HCT116 (cell line): Measurements from ENCODE around the gene TAF15. TPM values are rescaled to one million over a fixed set of nuclear protein-coding genes. Genes with fewer than 3 reads are reported as not detected.

Experiments
- ATAC-seq: fragments of 200-7000 bp; cut with Tn5 transposase; 2 replicates; pipeline ENCODE4 v1.9.1; 2020; ENCODE audit warnings: mild to moderate bottlenecking, moderate library complexity
- BruUV-seq: library from RNA; stranded (reverse); fragments of 400-500 nt; replicated peaks from 2 replicates; lab custom pipeline; 2021; lab: Mats Ljungman, UMichigan
- CTCF ChIA-PET: fragments of 300-600 bp; sonication (Branson Sonifier 250); formaldehyde crosslinking; loops from one replicate; lab custom pipeline; 2021; ENCODE audit warnings: antibody characterized with exemption; lab: Charles Lee
- POLR2A ChIA-PET: fragments of 300-600, 350-600 bp; sonication (Branson Sonifier 250); formaldehyde crosslinking; loops from one replicate; lab custom pipeline; 2021; ENCODE audit warnings: antibody characterized with exemption; lab: Charles Lee
- RAD21 ChIA-PET, 2 experiments: fragments of 300-600 bp; sonication (Branson Sonifier 250); formaldehyde crosslinking; loops; one replicate each; lab custom pipeline; 2023; ENCODE audit warnings: low total read pairs in 2 of 2; ENCODE audit not compliant: uncharacterized antibody in 2 of 2, unreplicated experiment in 2 of 2, low non-redundant PET in 1 of 2; lab: Charles Lee
- DNase-seq: peaks from one replicate; pipeline ENCODE4 v3.0.0-alpha.2; 2010; ENCODE audit warnings: low read depth, low spot score
- H2AFZ ChIP-seq: fragments of 200-600 bp; shearing (Covaris generic), sonication (generic); 2 replicates; pipeline ENCODE4 v1.6.1; 2017; ENCODE audit warnings: low read depth, mixed run types, mixed read lengths, antibody characterized with exemption, low read length; ENCODE audit not compliant: poor library complexity, severe bottlenecking
- H3K27ac ChIP-seq: 2 replicates; pipeline ENCODE4 v1.5.1; 2012; ENCODE audit warnings: low read depth, low read length
- H3K27me3 ChIP-seq: fragments of 200-600 bp; sonication (generic); 2 replicates; pipeline ENCODE4 v1.6.1; 2016; ENCODE audit warnings: mixed run types, low read length, mixed read lengths; ENCODE audit not compliant: insufficient read depth
- H3K36me3 ChIP-seq, 2 experiments: fragments of 200-500 bp in 1 of 2; fragments of 200-600 bp in 1 of 2; sonication (Bioruptor generic) in 1 of 2; sonication (generic) in 1 of 2; 2 replicates each; pipeline versions ENCODE4 v1.5.1 to v1.6.1; 2014 to 2016; ENCODE audit warnings: low read length in 2 of 2, inconsistent platforms in 1 of 2, mixed read lengths in 1 of 2, mixed run types in 1 of 2; ENCODE audit not compliant: insufficient read depth in 2 of 2, control insufficient read depth in 1 of 2
- H3K4me1 ChIP-seq, 2 experiments: fragments of 200-600 bp in 1 of 2; sonication (generic) in 1 of 2; 2 replicates each; pipeline versions ENCODE4 v1.5.1 to v1.6.1; 2012 to 2017; ENCODE audit warnings: low read length in 2 of 2, inconsistent platforms in 1 of 2, mild to moderate bottlenecking in 1 of 2, mixed read lengths in 1 of 2, mixed run types in 1 of 2, moderate library complexity in 1 of 2; ENCODE audit not compliant: insufficient read depth in 2 of 2, control insufficient read depth in 1 of 2
- H3K4me2 ChIP-seq: fragments of 200-600 bp; sonication (generic); 2 replicates; pipeline ENCODE4 v1.6.1; 2017; ENCODE audit warnings: mixed run types, low read length, mixed read lengths
- H3K4me3 ChIP-seq, 2 experiments: fragments of 200-600 bp in 1 of 2; sonication (generic) in 1 of 2; replicated peaks in 1 of 2; 2 replicates each; pipeline ENCODE4 v1.5.1; 2011 to 2016; ENCODE audit warnings: low read length in 2 of 2, control low read depth in 1 of 2, low read depth in 1 of 2, mild to moderate bottlenecking in 1 of 2, mixed read lengths in 1 of 2, mixed run types in 1 of 2
- H3K79me2 ChIP-seq: fragments of 200-600 bp; sonication (generic); 2 replicates; pipeline ENCODE4 v1.6.1; 2017; ENCODE audit warnings: mild to moderate bottlenecking, mixed run types, low read length, moderate library complexity, mixed read lengths; ENCODE audit not compliant: insufficient read depth
- H3K9ac ChIP-seq: fragments of 200-600 bp; sonication (generic); 2 replicates; pipeline ENCODE4 v1.6.1; 2016; ENCODE audit warnings: low read length, mixed read lengths
- H3K9me2 ChIP-seq: fragments of 200-600 bp; sonication (generic), shearing (Covaris generic); 2 replicates; pipeline ENCODE4 v1.6.1; 2017; ENCODE audit warnings: mixed run types, mild to moderate bottlenecking, moderate library complexity; ENCODE audit not compliant: insufficient read depth
- H3K9me3 ChIP-seq, 2 experiments: fragments of 200-500 bp in 1 of 2; fragments of 200-600 bp in 1 of 2; sonication (Bioruptor generic) in 1 of 2; sonication (generic) in 1 of 2; 2 replicates each; pipeline ENCODE4 v1.6.1; 2014 to 2017; ENCODE audit warnings: low read length in 2 of 2, mixed read lengths in 2 of 2, inconsistent platforms in 1 of 2, low read depth in 1 of 2, mild to moderate bottlenecking in 1 of 2, mixed run types in 1 of 2, moderate library complexity in 1 of 2; ENCODE audit not compliant: control insufficient read depth in 1 of 2, insufficient read depth in 1 of 2
- H4K20me1 ChIP-seq: fragments of 200-600 bp; sonication (generic), shearing (Covaris generic); 2 replicates; pipeline ENCODE4 v1.6.1; 2017; ENCODE audit warnings: mixed run types, mild to moderate bottlenecking, moderate library complexity; ENCODE audit not compliant: insufficient read depth
- CEBPB ChIP-seq: IDR thresholded peaks from 2 replicates; pipeline ENCODE4 v1.6.1; 2012; ENCODE audit warnings: low read depth
- EGR1 ChIP-seq: IDR thresholded peaks from 2 replicates; pipeline ENCODE4 v1.6.1; 2012; ENCODE audit warnings: low read depth
- ELF1 ChIP-seq: IDR thresholded peaks from 2 replicates; pipeline ENCODE4 v1.6.1; 2012; ENCODE audit warnings: low read depth, borderline replicate concordance
- POLR2AphosphoS5 ChIP-seq: IDR thresholded peaks from 2 replicates; pipeline ENCODE4 v1.6.1; 2011; ENCODE audit warnings: mild to moderate bottlenecking, low read depth, low read length, moderate library complexity
- RAD21 ChIP-seq: IDR thresholded peaks from 2 replicates; pipeline ENCODE4 v1.6.1; 2012; ENCODE audit warnings: low read depth, mild to moderate bottlenecking
- SIN3A ChIP-seq: IDR thresholded peaks from 2 replicates; pipeline ENCODE4 v1.6.1; 2012; ENCODE audit warnings: low read depth
- SP1 ChIP-seq: IDR thresholded peaks from 2 replicates; pipeline ENCODE4 v1.6.1; 2012; ENCODE audit warnings: low read depth
- SRF ChIP-seq: IDR thresholded peaks from 2 replicates; pipeline ENCODE4 v1.6.1; 2012; ENCODE audit warnings: low read depth
- TCF7L2 ChIP-seq: IDR thresholded peaks from 2 replicates; pipeline ENCODE4 v1.7.0; 2011; ENCODE audit warnings: borderline replicate concordance, inconsistent platforms; ENCODE audit not compliant: insufficient read depth, insufficient read length; ENCODE audit errors: extremely low read depth
- ZFX ChIP-seq: fragments of 450-650 bp; IDR thresholded peaks from 2 replicates; pipeline ENCODE4 v1.6.1; 2017
- ZNF274 ChIP-seq: fragments of 200-500 bp; sonication (Bioruptor generic); IDR thresholded peaks from 2 replicates; pipeline ENCODE4 v1.6.1; 2014; ENCODE audit warnings: mild to moderate bottlenecking, low read depth, low read length, inconsistent platforms
- intact Hi-C: fragments of 100-400 bp; cut with micrococcal nuclease; formaldehyde crosslinking; loops from 2 replicates; pipeline ENCODE4 v1.10.0; 2022
- total RNA-seq: library from RNA; stranded (reverse); gene quantifications from one replicate; pipeline ENCODE4 v1.2.1, GENCODE V29; 2021; ENCODE audit not compliant: unreplicated experiment
- TF ChIP-seq, protein P1 (sequence below): IDR thresholded peaks from 2 replicates; pipeline ENCODE4 v1.6.1; 2012
- TF ChIP-seq, protein P2 (sequence below): IDR thresholded peaks from 2 replicates; pipeline ENCODE4 v1.6.1; 2012

Gene TAF15
- total RNA-seq, 1 experiment from 2014 or later = 346 TPM

DNA sequence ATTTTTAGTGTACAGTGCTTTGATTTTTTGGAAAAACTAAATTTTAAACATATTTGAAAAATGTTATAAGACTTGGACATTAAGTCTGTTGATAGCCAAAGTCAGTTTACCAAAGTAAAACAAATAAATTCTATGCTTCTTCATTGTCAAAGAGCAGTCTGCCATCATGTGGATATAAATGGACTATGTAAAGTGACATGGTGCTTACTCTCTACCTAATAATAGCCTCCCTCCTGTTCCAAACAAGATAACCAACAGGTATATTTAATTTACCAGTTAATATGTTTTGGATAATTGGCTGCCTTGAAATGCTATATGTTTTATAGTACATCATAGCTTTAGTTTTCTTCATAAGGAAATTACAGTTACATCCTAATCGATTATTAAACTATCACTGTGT is 15.9 kb downstream of the TAF15 start:
- no peaks in the 10 kb centered on the region for H3K9me3 ChIP-seq
- no peak overlapping the region for H3K9ac ChIP-seq
- ATAC-seq (no peak), DNase-seq (no peak)
- no peak overlapping the region for H3K27ac ChIP-seq
- POLR2A ChIA-PET = interaction anchor here (0.9 kb wide), 1 partner anchor 16 kb away, joined by 3 read pairs; the partner anchor contains the start of gene TAF15
- CTCF ChIA-PET = no interaction called here
- intact Hi-C loops = no loop called here
- peaks cover 53 to 56% of the 10 kb centered on the region in 2 experiments for H3K36me3 ChIP-seq
- no peak overlapping the region for H3K4me3 ChIP-seq
- H3K4me1 ChIP-seq = no peaks in the 10 kb centered on the region
- peaks cover 92% of the 10 kb centered on the region for H3K79me2 ChIP-seq
- no TSS peak for BruUV-seq
- no peak overlapping the region for H2AFZ ChIP-seq
- H4K20me1 ChIP-seq = peaks cover 22% of the 10 kb centered on the region
- no peaks in the 10 kb centered on the region for H3K9me2 ChIP-seq
- no peaks in the 10 kb centered on the region for H3K27me3 ChIP-seq
- H3K4me2 ChIP-seq = no peak overlapping the region
- TF ChIP-seq ELF1 (no peak), SP1 (no peak), SRF (no peak), ZFX (no peak), CEBPB (no peak), EGR1 (no peak), RAD21 (no peak), ZNF274 (no peak)
- TF ChIP-seq, protein P1, sequence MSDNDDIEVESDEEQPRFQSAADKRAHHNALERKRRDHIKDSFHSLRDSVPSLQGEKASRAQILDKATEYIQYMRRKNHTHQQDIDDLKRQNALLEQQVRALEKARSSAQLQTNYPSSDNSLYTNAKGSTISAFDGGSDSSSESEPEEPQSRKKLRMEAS = no peak
- TF ChIP-seq, protein P2, sequence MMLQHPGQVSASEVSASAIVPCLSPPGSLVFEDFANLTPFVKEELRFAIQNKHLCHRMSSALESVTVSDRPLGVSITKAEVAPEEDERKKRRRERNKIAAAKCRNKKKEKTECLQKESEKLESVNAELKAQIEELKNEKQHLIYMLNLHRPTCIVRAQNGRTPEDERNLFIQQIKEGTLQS = no peak
- RAD21 ChIA-PET = no interaction called here

GRCh38 chr17:35841101-35841500 is 31.8 kb downstream of the TAF15 start:
- H3K4me1 ChIP-seq = no peaks in the 10 kb centered on the region
- TF ChIP-seq SIN3A = no peak
- TF ChIP-seq ELF1 = no peak
- no peak for TF ChIP-seq TCF7L2
- TF ChIP-seq, protein P2 = no peak
- TF ChIP-seq POLR2AphosphoS5 = no peak
- no peak for TF ChIP-seq EGR1
- TF ChIP-seq, protein P1 = no peak
- no peak for TF ChIP-seq SRF
- TF ChIP-seq, all 23 proteins: peak for 0
- CTCF ChIA-PET = no interaction called here
- Histone ChIP-seq H3K9ac (no peak overlapping the region), H4K20me1 (peaks cover 8% of the 10 kb centered on the region), H3K9me2 (no peaks in the 10 kb centered on the region), H3K27ac (no peak overlapping the region), H3K9me3 (no peaks in the 10 kb centered on the region), H3K4me2 (no peak overlapping the region), H3K27me3 (no peaks in the 10 kb centered on the region), H3K79me2 (peaks cover 70% of the 10 kb centered on the region), H3K36me3 (peaks cover 69 to 75% of the 10 kb centered on the region in 2 experiments), H2AFZ (no peak overlapping the region), H3K4me3 (no peak overlapping the region)
- ATAC-seq (no peak), DNase-seq (no peak)
- intact Hi-C loops = loop anchor here (10.0 kb wide), 1 partner anchor 314 kb away; no protein-coding TSS in a partner anchor
- BruUV-seq = no TSS peak
- POLR2A ChIA-PET = interaction anchor here (0.9 kb wide), 1 partner anchor 32 kb away, joined by 5 read pairs; the partner anchor contains the start of gene TAF15
- RAD21 ChIA-PET = no interaction called here
